GM12874 (cell line): ENCODE measurements around the gene RDH13.

ENCODE experiments used
- CTCF ChIP-seq: IDR thresholded peaks from 2 replicates; pipeline ENCODE4 v1.5.1; 2011; ENCODE audit warnings: low read depth, mild to moderate bottlenecking, control low read depth, low read length, moderate library complexity; ENCODE audit not compliant: insufficient read depth

RDH13 gene

GRCh38 chr19:55042688-55043087 lies 20.3 kb downstream of the RDH13 start:
- TF ChIP-seq CTCF: no peak

GRCh38 chr19:55042344-55042678 lies 20.6 kb downstream of the RDH13 start:
- TF ChIP-seq CTCF: no peak

GRCh38 chr19:55041627-55042343 lies 21.2 kb downstream of the RDH13 start:
- TF ChIP-seq CTCF: no peak

GRCh38 chr19:55041244-55041626 lies 21.7 kb downstream of the RDH13 start:
- no peak for TF ChIP-seq CTCF

GRCh38 chr19:55036058-55036457 lies 26.9 kb downstream of the RDH13 start:
- no peak for TF ChIP-seq CTCF

GRCh38 chr19:55034751-55035150 lies 28.2 kb downstream of the RDH13 start:
- TF ChIP-seq CTCF: no peak

GRCh38 chr19:55032170-55032800 lies 30.7 kb downstream of the RDH13 start:
- TF ChIP-seq CTCF: no peak

- TF ChIP-seq CTCF: no peak
Measured at GRCh38 chr19:55031178-55031577, 31.8 kb downstream of the RDH13 start.
